Astrocyte of the cerebellum (primary cell): Measurements from ENCODE around the gene STC2.

Source experiments
- DNase-seq: peaks from one replicate; pipeline ENCODE4 v3.0.0-alpha.2; 2011; ENCODE audit warnings: low read depth
- H3K4me3 ChIP-seq: 2 replicates; pipeline ENCODE4 v1.5.1; 2011; ENCODE audit warnings: mild to moderate bottlenecking, low read depth, low read length, moderate library complexity
- in situ Hi-C: cut with HindIII; loops from 2 replicates; pipeline ENCODE4 v1.10.0; 2017; ENCODE audit warnings: low sequenced_read_pairs
- TF ChIP-seq, protein P1 (sequence below): IDR thresholded peaks from 2 replicates; pipeline ENCODE4 v1.5.1; 2012; ENCODE audit warnings: low read length, low read depth, moderate library complexity, mild to moderate bottlenecking; ENCODE audit errors: missing control alignments

The STC2 gene

DNA sequence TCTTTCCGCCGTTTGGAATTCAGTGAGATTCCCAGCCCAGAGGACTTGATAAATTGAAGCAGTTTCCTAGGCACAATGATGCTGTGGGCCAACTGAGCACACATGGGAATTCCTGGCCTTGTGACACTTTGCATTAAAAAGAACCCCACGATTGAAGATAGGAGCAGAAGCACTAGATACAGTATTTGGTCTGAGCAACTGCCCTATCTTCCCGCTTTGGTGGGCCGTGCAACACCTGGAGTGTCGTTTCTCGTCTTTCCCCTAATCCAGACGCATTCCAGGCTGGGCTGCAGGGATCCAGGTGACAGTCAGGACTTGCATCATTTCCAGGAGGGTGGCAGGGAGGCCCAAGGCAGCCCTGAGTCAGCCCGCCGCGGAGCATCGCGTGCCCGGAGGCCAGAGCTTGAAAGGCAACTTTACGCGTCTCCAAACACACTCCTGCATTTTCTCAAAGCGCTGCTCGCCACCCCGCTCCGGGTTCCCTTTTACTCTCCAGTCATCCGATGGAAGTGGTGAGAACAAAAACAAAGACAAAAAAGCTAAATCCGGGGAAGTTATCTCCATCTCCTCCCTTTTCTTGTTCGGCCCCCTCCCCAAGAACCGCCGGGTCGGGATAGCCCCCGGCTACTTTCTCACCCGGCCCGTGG lies 753 bp upstream of the STC2 start:
- TF ChIP-seq, protein P1, sequence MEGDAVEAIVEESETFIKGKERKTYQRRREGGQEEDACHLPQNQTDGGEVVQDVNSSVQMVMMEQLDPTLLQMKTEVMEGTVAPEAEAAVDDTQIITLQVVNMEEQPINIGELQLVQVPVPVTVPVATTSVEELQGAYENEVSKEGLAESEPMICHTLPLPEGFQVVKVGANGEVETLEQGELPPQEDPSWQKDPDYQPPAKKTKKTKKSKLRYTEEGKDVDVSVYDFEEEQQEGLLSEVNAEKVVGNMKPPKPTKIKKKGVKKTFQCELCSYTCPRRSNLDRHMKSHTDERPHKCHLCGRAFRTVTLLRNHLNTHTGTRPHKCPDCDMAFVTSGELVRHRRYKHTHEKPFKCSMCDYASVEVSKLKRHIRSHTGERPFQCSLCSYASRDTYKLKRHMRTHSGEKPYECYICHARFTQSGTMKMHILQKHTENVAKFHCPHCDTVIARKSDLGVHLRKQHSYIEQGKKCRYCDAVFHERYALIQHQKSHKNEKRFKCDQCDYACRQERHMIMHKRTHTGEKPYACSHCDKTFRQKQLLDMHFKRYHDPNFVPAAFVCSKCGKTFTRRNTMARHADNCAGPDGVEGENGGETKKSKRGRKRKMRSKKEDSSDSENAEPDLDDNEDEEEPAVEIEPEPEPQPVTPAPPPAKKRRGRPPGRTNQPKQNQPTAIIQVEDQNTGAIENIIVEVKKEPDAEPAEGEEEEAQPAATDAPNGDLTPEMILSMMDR = no peak
- in situ Hi-C loops = no loop called here
- DNase-seq = no peak
- H3K4me3 ChIP-seq = peak overlapping the region; percentile 63

DNA sequence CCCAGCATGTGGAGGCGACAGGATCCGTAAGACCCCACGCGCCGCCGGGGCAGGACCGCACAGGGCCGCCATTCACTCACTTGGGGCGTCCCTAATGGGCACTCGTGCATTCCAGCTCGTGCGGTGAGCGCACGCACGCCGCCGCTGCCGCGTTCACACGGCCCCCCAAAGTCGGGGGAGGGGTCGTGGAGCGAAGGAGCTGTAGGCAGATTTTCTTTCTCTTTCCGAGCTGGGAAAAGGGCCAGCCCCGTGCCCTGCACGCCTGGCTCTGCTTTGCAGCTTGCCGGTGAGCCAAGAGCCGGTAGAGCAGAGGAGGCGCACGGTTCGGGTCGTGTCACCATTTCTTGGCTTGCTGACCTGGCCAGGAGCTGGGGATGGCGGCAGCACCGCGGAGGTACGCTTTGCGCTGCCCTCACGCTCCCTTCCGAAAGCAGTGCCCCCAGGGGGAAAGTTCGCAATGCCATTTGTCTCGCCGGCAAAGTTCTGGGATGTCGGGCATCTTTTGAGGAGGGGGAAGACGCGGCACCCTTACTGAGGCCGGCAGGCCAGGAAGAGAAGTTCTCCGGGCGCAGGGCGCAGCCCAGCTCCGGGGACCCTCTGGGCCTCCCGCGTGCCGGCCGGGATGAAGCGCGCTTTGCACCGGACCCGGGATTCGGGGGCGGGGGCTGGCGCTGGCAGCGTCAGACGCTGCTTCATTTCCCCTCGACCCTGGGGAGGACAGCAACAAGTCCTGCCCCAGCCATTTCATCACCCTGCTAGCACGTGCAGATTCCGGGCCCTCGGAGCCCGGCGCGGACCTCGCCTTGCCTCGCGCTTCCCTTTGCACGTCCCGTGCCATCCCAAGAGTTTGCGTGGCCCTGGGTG lies 898 bp downstream of the STC2 start:
- in situ Hi-C loops = no loop called here
- DNase-seq = no peak
- TF ChIP-seq, protein P1 = no peak
- H3K4me3 ChIP-seq = peak overlapping the region; percentile 63

DNA sequence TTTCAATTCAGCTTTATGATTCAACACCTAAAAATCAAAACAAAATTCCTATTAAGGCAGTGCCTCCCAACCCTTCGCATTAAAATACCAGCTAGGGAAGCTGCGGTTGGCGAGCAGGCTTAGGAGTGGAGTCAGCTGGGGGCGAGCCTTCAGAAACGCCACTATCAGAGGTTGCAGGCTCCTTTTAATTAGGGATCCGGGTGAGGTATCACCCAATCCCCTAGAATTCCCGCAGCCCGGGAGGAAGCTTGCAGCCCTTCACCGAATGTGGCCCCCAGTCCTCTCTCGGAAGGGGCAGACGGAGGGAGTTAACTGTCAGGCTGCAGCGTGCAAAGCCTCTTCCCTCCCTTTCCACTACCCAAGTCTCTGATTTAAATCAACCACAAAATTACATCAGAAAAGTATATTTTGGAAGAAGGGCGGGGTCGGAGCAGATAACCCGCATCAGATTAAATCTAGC lies 1.7 kb downstream of the STC2 start:
- peak; percentile 68 for DNase-seq
- H3K4me3 ChIP-seq = peak overlapping the region; percentile 63
- TF ChIP-seq, protein P1 = no peak
- in situ Hi-C loops = no loop called here

DNA sequence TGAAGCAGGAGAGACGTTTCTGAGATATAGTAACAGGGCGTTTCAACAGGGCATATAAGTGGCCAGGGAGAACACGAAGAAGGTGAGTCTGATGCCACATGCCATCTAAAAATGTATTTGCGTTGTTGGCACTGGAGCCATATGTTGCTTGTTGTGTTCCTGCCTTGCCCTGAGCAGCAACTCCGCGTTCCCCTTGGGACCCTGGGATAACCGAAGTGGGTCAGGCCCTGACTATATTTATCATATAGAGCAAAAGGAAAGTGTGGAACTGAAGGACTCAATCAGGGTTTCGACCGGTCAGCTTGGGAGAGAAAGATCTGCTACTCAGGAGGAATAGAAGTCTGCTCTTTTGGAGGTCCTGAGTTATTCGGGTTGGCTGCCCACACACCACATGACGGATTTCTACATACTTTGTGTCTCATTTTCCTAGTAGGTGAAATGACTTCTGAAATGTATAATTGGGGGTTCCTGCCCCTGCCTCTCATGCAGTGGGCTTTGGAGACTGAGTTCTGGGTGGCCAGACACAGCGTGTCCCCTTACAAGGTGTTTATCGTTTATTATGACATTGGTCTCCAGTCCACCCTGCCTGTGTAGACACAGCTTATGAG lies 3.0 kb downstream of the STC2 start:
- TF ChIP-seq, protein P1 = no peak
- DNase-seq = no peak
- in situ Hi-C loops = no loop called here
- H3K4me3 ChIP-seq = no peak overlapping the region

DNA sequence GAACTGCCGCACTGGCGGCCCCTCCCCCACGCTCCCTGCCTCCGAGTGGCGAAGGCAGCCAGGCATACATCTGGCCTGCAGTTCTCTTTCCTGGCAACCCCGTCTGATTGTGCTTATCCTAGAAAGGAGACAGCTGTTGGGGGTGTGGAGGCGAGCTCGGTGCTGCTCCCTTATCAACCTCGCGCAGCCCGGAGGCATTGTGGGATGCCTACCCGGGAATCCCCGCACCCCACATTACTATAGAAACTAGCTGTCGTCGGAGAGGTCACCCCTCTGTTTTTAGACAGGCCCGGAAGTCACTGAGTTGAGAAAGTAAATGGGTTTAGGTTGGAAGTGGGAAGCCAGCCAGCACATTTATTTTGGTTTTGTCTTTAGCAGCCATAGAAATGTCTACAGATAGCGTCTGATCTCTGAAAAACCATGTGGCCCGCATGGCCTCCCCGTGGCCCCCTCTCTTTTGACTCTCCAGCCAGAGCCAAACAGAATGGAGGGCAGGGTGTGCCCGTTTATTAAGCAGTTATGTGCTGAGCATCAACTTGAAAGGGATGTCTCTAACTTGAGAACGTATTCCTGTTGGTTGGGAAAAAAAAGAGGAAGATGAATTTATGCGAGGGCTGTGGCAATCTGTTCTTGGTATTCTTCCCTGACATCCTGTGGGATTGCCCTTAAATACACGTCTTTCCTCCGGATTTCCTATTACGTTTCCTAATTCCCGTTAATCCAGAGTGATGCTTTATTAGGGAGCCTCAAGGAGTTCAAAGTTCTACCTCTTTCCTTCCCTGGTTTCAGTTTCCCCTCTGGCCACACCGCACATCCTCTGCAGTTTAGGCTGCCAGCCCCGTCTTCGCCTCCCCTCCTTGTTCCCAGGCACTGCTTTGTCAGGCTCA lies 3.9 kb downstream of the STC2 start:
- in situ Hi-C loops = no loop called here
- H3K4me3 ChIP-seq = no peak overlapping the region
- TF ChIP-seq, protein P1 = no peak
- no peak for DNase-seq

DNA sequence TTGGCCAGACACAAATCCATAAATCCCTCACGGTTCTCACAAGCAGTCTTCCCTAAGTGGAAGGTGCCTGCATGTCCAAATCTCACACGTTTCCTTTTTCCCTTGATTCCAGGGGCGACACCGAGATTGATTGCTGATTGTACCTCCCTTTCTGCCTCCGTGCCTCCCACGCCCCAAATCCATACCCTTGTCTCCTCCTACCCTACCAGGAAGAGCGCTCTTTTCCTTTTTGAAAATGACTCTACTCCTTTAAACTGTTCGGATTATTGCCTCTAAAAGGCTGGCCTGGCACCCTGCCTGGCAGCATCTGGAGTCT lies 4.5 kb downstream of the STC2 start:
- H3K4me3 ChIP-seq = no peak overlapping the region
- no peak for DNase-seq
- in situ Hi-C loops = no loop called here
- TF ChIP-seq, protein P1 = no peak
